Germinal center (tissue), 1 donor: ENCODE results near the gene TAS2R19.

Experiments used
- DNase-seq: peaks from one replicate; pipeline ENCODE4 v3.0.0; 2012; ENCODE audit warnings: mixed read lengths, low spot score

Gene TAS2R19

DNA sequence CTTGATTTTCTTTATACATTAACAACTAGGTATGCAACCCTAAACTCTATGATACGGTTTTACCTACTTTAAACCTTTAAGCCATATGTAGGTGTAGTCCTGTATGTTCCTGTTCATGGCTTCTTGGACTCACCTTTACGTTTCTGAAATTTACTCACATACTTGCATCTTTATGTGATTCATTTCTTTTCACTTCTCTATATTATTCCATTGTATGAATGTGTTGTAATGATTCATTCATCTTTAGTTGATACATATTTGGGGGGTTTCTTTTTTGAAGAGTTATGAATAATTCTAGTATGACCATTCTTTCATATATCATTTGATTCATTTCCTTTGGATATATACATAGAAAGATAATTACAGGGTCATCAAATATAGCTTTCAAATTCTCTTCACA lies 33.3 kb downstream of the TAS2R19 start:
- no peak for DNase-seq

- DNase-seq, result no peak
These were observed 35.6 kb downstream of the TAS2R19 start, which contains the start of gene TAS2R50 for GRCh38 chr12:10986812-10987211. TSS of gene TAS2R50 (minus strand) at chr12:10986912. CDS start at chr12:10986860, 52 bp downstream.

DNA sequence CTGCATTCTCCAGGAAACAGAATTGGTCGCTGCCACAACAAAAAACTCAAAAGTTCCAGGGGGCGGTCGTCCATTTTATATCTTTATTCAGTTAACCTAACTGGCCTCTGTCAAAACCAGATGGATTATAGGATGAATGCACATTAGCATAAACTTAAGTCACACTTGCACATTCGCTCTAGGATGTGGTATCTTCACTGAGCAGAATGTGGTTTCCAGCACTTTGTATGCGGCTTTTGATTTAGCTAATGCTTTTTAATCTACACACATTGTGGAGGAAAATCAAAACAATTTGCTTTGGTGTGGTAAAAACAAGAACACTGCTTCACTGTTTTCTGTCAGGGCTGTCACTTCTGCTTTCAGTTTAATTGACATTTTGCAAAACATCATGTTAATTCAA lies 40.2 kb downstream of the TAS2R19 start:
- DNase-seq, result no peak

DNA sequence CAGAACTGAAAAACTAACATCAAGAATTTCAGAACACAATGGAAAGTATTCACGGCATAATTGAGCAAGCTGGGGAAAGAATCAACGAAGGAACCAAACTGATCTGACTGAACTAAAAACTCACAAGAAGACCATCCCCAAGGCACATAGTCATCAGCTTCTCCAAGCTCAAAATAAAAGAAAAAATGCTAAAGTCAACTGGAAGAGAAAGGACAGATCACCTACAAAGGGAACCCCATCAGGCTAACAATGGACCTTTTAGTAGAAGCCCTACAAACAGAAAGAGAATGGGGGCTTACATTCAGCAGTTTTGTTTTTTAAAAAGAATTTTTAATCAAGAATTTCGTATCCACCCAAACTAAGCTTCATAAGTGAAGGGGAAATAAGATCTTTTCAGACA lies 47.5 kb downstream of the TAS2R19 start:
- DNase-seq, result no peak
